ENCODE measurements around the gene KRT4. TPM values are rescaled to one million over a fixed set of nuclear protein-coding genes. Genes with fewer than 3 reads are reported as not detected.

KRT4 gene
- total RNA-seq, 1 donor from 2014 or later, result not detected

- DNase-seq (ENCODE audit: low read depth), result no peak
- H3K4me3 ChIP-seq (ENCODE audit: low read depth, low read length), result no peak overlapping the region
- no peak for TF ChIP-seq CTCF (conservative IDR thresholded peaks at IDR 0.05; ENCODE audit: low read depth, low read length)
Measured at GRCh38 chr12:52771088-52771487, 42.8 kb downstream of the KRT4 start.

- no peak overlapping the region for H3K4me3 ChIP-seq (ENCODE audit: low read depth, low read length)
- TF ChIP-seq CTCF (conservative IDR thresholded peaks at IDR 0.05; ENCODE audit: low read depth, low read length), result no peak
- DNase-seq (ENCODE audit: low read depth), result no peak
Measured at GRCh38 chr12:52769946-52770345, 44.0 kb downstream of the KRT4 start.

GRCh38 chr12:52769354-52769753, 44.6 kb downstream of the KRT4 start:
- H3K4me3 ChIP-seq (ENCODE audit: low read depth, low read length), result no peak overlapping the region
- TF ChIP-seq CTCF (conservative IDR thresholded peaks at IDR 0.05; ENCODE audit: low read depth, low read length), result no peak
- no peak for DNase-seq (ENCODE audit: low read depth)

- TF ChIP-seq CTCF (conservative IDR thresholded peaks at IDR 0.05; ENCODE audit: low read depth, low read length), result no peak
- no peak for DNase-seq (ENCODE audit: low read depth)
- no peak overlapping the region for H3K4me3 ChIP-seq (ENCODE audit: low read depth, low read length)
Measured at GRCh38 chr12:52768479-52769200, 45.3 kb downstream of the KRT4 start.

GRCh38 chr12:52767427-52767826, 46.5 kb downstream of the KRT4 start:
- DNase-seq (ENCODE audit: low read depth), result no peak
- no peak for TF ChIP-seq CTCF (conservative IDR thresholded peaks at IDR 0.05; ENCODE audit: low read depth, low read length)
- H3K4me3 ChIP-seq (ENCODE audit: low read depth, low read length), result no peak overlapping the region

- no peak for TF ChIP-seq CTCF (conservative IDR thresholded peaks at IDR 0.05; ENCODE audit: low read depth, low read length)
- DNase-seq (ENCODE audit: low read depth), result no peak
Measured at GRCh38 chr12:52767020-52767379, 46.9 kb downstream of the KRT4 start.

GRCh38 chr12:52766351-52767019, 47.4 kb downstream of the KRT4 start:
- DNase-seq (ENCODE audit: low read depth), result no peak
- H3K4me3 ChIP-seq (ENCODE audit: low read depth, low read length), result no peak overlapping the region
- no peak for TF ChIP-seq CTCF (conservative IDR thresholded peaks at IDR 0.05; ENCODE audit: low read depth, low read length)

More at GRCh38 chr12:52767020-52767379, 46.9 kb downstream of the KRT4 start:
- no peak overlapping the region for H3K4me3 ChIP-seq (ENCODE audit: low read depth, low read length)
